Endothelial cell of umbilical vein (primary cell): ENCODE data around the gene C14orf180. TPM values are rescaled to one million over a fixed set of nuclear protein-coding genes. Genes with fewer than 3 reads are reported as not detected.

Source experiments
- BruUV-seq: library from RNA; stranded (reverse); fragments of 400-500 nt; replicated peaks from 2 replicates; lab custom pipeline; 2021; lab: Mats Ljungman, UMichigan
- CTCF ChIA-PET: fragments of 300-600, 350-600 bp; sonication (Branson Sonifier 250); formaldehyde crosslinking; loops from one replicate; lab custom pipeline; 2021; ENCODE audit warnings: antibody characterized with exemption, inconsistent platforms; lab: Charles Lee
- POLR2A ChIA-PET: fragments of 300-600, 350-600 bp; sonication (Branson Sonifier 250); formaldehyde crosslinking; loops from one replicate; lab custom pipeline; 2021; ENCODE audit warnings: antibody characterized with exemption, inconsistent platforms; lab: Charles Lee
- DNase-seq: peaks from one replicate; pipeline ENCODE4 v3.0.0-alpha.2; 2011; ENCODE audit warnings: low read depth, low spot score
- FAIRE-seq: peaks from 2 replicates; lab custom pipeline; 2011; peaks lifted over from hg19 to GRCh38; lab: Jason Lieb, UNC
- H2AFZ ChIP-seq: 2 replicates; pipeline ENCODE4 v1.6.0; 2012; ENCODE audit warnings: low read depth, low read length, control low read depth, inconsistent platforms
- H3K27ac ChIP-seq: 2 replicates; pipeline ENCODE4 v1.5.1; 2011; ENCODE audit warnings: low read depth, mild to moderate bottlenecking, control low read depth, low read length, moderate library complexity; ENCODE audit not compliant: insufficient read depth
- H3K27me3 ChIP-seq, 2 experiments: 2 replicates each; pipeline versions ENCODE4 v1.6.0 to v1.6.1; 2011; ENCODE audit warnings: low read length in 2 of 2, mixed read lengths in 1 of 2; ENCODE audit not compliant: control insufficient read depth in 2 of 2, insufficient read depth in 2 of 2
- H3K36me3 ChIP-seq, 2 experiments: 2 replicates in 1 of 2; 3 replicates in 1 of 2; pipeline ENCODE4 v1.5.1; 2011; ENCODE audit warnings: low read length in 2 of 2, mild to moderate bottlenecking in 1 of 2, moderate library complexity in 1 of 2; ENCODE audit not compliant: control insufficient read depth in 2 of 2, insufficient read depth in 2 of 2; ENCODE audit errors: extremely low read depth in 1 of 2
- H3K4me1 ChIP-seq: 3 replicates; pipeline ENCODE4 v1.5.1; 2011; ENCODE audit warnings: mild to moderate bottlenecking, low read length; ENCODE audit not compliant: control insufficient read depth, insufficient read depth; ENCODE audit errors: extremely low read depth
- H3K4me2 ChIP-seq: 2 replicates; pipeline ENCODE4 v1.6.1; 2011; ENCODE audit warnings: low read length, control low read depth, mixed read lengths; ENCODE audit not compliant: insufficient read depth
- H3K4me3 ChIP-seq, 3 experiments: fragments of 200-600 bp in 1 of 3; sonication (generic), shearing (Covaris generic) in 1 of 3; replicated peaks in 1 of 3; 2 replicates each; pipeline ENCODE4 v1.5.1; 2011 to 2016; ENCODE audit warnings: control low read depth in 3 of 3, low read length in 3 of 3, mild to moderate bottlenecking in 2 of 3, inconsistent platforms in 1 of 3, low read depth in 1 of 3, moderate library complexity in 1 of 3; ENCODE audit not compliant: insufficient read depth in 1 of 3
- H3K79me2 ChIP-seq: 2 replicates; pipeline ENCODE4 v1.6.0; 2012; ENCODE audit warnings: low read length, inconsistent platforms; ENCODE audit not compliant: control insufficient read depth, insufficient read depth
- H3K9ac ChIP-seq: replicated peaks from 2 replicates; pipeline ENCODE3; 2011; ENCODE audit warnings: low read length, control low read depth; ENCODE audit not compliant: insufficient read depth; ENCODE audit errors: extremely low read depth
- H3K9me1 ChIP-seq: replicated peaks from 3 replicates; pipeline ENCODE4 v1.6.0; 2011; ENCODE audit warnings: mild to moderate bottlenecking, low read length; ENCODE audit not compliant: control insufficient read depth, insufficient read depth; ENCODE audit errors: extremely low read depth
- H3K9me3 ChIP-seq: replicated peaks from 2 replicates; pipeline ENCODE4 v1.5.1; 2012; ENCODE audit warnings: low read length, inconsistent platforms; ENCODE audit not compliant: control insufficient read depth, insufficient read depth
- H4K20me1 ChIP-seq: replicated peaks from 2 replicates; pipeline ENCODE3; 2011; ENCODE audit warnings: mild to moderate bottlenecking, low read length; ENCODE audit not compliant: control insufficient read depth, insufficient read depth; ENCODE audit errors: extremely low read depth
- EZH2 ChIP-seq: IDR thresholded peaks from 2 replicates; pipeline ENCODE4 v1.6.1; 2012; ENCODE audit warnings: borderline replicate concordance, low read depth, mild to moderate bottlenecking, moderate library complexity, low read length, inconsistent platforms; ENCODE audit not compliant: severe bottlenecking
- FOS ChIP-seq: IDR thresholded peaks from 2 replicates; pipeline ENCODE4 v1.6.1; 2011; ENCODE audit warnings: mild to moderate bottlenecking, low read length, moderate library complexity, borderline replicate concordance; ENCODE audit not compliant: insufficient read depth
- GATA2 ChIP-seq: IDR thresholded peaks from 2 replicates; pipeline ENCODE4 v1.7.0; 2011; ENCODE audit warnings: low read depth, mild to moderate bottlenecking, moderate library complexity, mixed read lengths, low read length; ENCODE audit not compliant: insufficient read length, insufficient read depth
- JUN ChIP-seq: IDR thresholded peaks from 2 replicates; pipeline ENCODE4 v1.6.1; 2011; ENCODE audit warnings: borderline replicate concordance, low read depth; ENCODE audit not compliant: insufficient read length, insufficient read depth
- MYC ChIP-seq: IDR thresholded peaks from one replicate; pipeline ENCODE4 v1.6.1; 2011; ENCODE audit warnings: mild to moderate bottlenecking, low read depth, low read length
- POLR2A ChIP-seq: IDR thresholded peaks from 2 replicates; pipeline ENCODE4 v1.6.1; 2012; ENCODE audit warnings: low read depth, mild to moderate bottlenecking, control low read depth, low read length
- POLR2AphosphoS5 ChIP-seq: IDR thresholded peaks from 2 replicates; pipeline ENCODE4 v1.6.1; 2012; ENCODE audit warnings: low read depth, mild to moderate bottlenecking, control low read depth, low read length, moderate library complexity; ENCODE audit not compliant: insufficient read depth
- dilution Hi-C: fragments of 300-500 bp; cut with MboI; formaldehyde crosslinking; loops from one replicate; pipeline ENCODE4 v1.15.0; 2019; ENCODE audit warnings: low sequenced_read_pairs; ENCODE audit not compliant: extremely low pct_ligation_motif_present
- intact Hi-C: fragments of 100-400 bp; cut with micrococcal nuclease; formaldehyde crosslinking; loops from one replicate; pipeline ENCODE4 v1.10.0; 2022
- polyA plus RNA-seq, 4 experiments: library from polyadenylated mRNA; depleted of rRNA in 3 of 4; stranded (reverse) in 3 of 4; unstranded in 1 of 4; fragments of >200 nt; gene quantifications; 2 replicates each; pipeline versions ENCODE4 v1.2.1 to v1.2.3, GENCODE V29; 2011 to 2012; ENCODE audit warnings: missing spikeins in 1 of 4
- total RNA-seq: library from RNA; stranded (reverse); gene quantifications from 2 replicates; pipeline ENCODE4 v1.2.3, GENCODE V29; 2021
- TF ChIP-seq, protein P1 (sequence below): IDR thresholded peaks from 2 replicates; pipeline ENCODE4 v1.6.1; 2011; ENCODE audit not compliant: insufficient read depth, insufficient read length
- TF ChIP-seq, protein P2 (sequence below), 2 donors: IDR thresholded peaks; 1 replicate in 1 of 2; 2 replicates in 1 of 2; pipeline ENCODE4 v1.5.1; 2011; ENCODE audit warnings: low read length in 2 of 2, mild to moderate bottlenecking in 2 of 2, moderate library complexity in 2 of 2, control low read depth in 1 of 2, inconsistent platforms in 1 of 2, low read depth in 1 of 2; ENCODE audit not compliant: insufficient read depth in 1 of 2; ENCODE audit errors: extremely low read depth in 1 of 2

Gene C14orf180
- total and polyA plus RNA-seq, 2 donors (not counting 3 experiments of a cell fraction or from before 2014, with no cell fraction given), result not detected

DNA sequence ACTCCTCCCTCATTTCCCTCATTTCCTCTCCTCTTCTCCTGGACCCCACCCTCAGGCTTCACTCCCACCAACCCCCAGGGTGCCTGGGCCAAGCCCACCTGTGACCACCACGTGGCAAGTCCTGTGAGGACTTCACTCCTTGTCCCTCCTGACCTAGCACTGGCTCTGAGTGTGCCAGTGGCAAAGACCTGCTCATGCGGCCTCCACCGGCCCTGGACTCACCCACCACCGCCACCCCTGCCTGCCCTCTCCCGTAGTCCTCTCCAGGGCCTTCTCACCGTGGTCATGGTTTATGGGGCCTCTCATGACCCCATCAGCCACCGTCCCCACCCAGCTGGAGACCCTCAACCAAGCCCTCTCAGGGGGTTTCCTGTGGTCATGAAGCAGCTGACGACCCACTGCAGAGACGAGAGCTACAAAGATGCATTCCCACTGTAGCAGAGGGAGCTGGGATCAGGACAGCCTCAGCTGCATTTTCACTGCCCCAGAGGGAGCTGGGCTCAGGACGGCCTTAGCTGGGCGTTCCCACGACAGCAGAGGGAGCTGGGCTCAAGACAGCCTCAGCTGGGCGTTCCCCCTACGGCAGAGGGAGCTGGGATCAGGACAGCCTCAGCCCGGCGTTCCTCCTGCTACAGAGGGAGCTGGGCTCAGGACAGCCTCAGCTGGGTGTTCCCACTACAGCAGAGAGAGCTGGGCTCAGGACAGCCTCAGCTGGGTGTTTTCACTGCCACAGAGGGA, 3.2 kb upstream of the C14orf180 start:
- no peak for TF ChIP-seq FOS
- no peak for TF ChIP-seq POLR2AphosphoS5
- no peak for TF ChIP-seq POLR2A
- no peak for TF ChIP-seq JUN
- TF ChIP-seq, protein P1, sequence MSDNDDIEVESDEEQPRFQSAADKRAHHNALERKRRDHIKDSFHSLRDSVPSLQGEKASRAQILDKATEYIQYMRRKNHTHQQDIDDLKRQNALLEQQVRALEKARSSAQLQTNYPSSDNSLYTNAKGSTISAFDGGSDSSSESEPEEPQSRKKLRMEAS, result no peak
- no peaks in the 10 kb centered on the region for H3K79me2 ChIP-seq
- H3K36me3 ChIP-seq, result no peaks in the 10 kb centered on the region
- H3K9me1 ChIP-seq, result no peaks in the 10 kb centered on the region
- no peak overlapping the region for H2AFZ ChIP-seq
- POLR2A ChIA-PET, result no interaction called here
- dilution Hi-C loops (no loop called here), intact Hi-C loops (no loop called here)
- no peaks in the 10 kb centered on the region for H3K9me3 ChIP-seq
- no peak for DNase-seq
- H4K20me1 ChIP-seq, result no peaks in the 10 kb centered on the region
- no TSS peak for BruUV-seq
- H3K27ac ChIP-seq, result no peak overlapping the region
- H3K4me2 ChIP-seq, result no peak overlapping the region
- CTCF ChIA-PET, result interaction anchor here (0.8 to 1.5 kb wide), 2 partner anchors 12 to 64 kb away, joined by 3 to 10 read pairs; no protein-coding TSS in a partner anchor
- no peak for FAIRE-seq
- H3K27me3 ChIP-seq, result no peaks in the 10 kb centered on the region
- no peak overlapping the region for H3K9ac ChIP-seq
- no peak overlapping the region for H3K4me3 ChIP-seq
- no peaks in the 10 kb centered on the region for H3K4me1 ChIP-seq

DNA sequence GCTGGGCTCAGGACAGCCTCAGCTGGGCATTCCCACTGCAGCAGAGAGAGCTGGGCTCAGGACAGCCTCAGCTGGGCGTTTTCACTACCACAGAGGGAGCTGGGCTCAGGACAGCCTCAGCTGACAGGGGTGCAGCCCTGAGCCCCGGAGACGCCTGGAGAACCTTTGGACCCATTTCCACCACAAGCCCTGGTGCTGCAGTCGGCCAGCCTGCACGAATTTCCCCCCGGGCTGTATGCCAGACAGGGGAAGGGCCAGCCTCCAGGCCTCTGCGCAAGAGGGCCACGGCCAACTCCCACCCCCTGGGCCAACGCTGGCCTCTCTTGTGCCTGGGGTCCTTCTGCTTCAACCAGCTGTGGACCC, 2.6 kb upstream of the C14orf180 start:
- no peak overlapping the region for H3K27ac ChIP-seq
- H3K4me3 ChIP-seq, result no peak overlapping the region
- no peak for FAIRE-seq
- ChIA-PET CTCF (interaction anchor here (0.8 to 1.5 kb wide), 2 partner anchors 13 to 63 kb away, joined by 3 to 10 read pairs; no protein-coding TSS in a partner anchor), POLR2A (no interaction called here)
- H3K79me2 ChIP-seq, result no peaks in the 10 kb centered on the region
- no peak overlapping the region for H3K9ac ChIP-seq
- DNase-seq, result no peak
- no peaks in the 10 kb centered on the region for H3K36me3 ChIP-seq
- H3K9me3 ChIP-seq, result no peaks in the 10 kb centered on the region
- no peaks in the 10 kb centered on the region for H3K9me1 ChIP-seq
- dilution Hi-C loops, result no loop called here
- no peak for TF ChIP-seq POLR2AphosphoS5
- TF ChIP-seq FOS, result no peak
- TF ChIP-seq EZH2, result no peak
- TF ChIP-seq JUN, result no peak
- TF ChIP-seq, protein P2, sequence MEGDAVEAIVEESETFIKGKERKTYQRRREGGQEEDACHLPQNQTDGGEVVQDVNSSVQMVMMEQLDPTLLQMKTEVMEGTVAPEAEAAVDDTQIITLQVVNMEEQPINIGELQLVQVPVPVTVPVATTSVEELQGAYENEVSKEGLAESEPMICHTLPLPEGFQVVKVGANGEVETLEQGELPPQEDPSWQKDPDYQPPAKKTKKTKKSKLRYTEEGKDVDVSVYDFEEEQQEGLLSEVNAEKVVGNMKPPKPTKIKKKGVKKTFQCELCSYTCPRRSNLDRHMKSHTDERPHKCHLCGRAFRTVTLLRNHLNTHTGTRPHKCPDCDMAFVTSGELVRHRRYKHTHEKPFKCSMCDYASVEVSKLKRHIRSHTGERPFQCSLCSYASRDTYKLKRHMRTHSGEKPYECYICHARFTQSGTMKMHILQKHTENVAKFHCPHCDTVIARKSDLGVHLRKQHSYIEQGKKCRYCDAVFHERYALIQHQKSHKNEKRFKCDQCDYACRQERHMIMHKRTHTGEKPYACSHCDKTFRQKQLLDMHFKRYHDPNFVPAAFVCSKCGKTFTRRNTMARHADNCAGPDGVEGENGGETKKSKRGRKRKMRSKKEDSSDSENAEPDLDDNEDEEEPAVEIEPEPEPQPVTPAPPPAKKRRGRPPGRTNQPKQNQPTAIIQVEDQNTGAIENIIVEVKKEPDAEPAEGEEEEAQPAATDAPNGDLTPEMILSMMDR (IDR thresholded peaks at IDR 0.05; ENCODE audit: extremely low read depth in 1 of 2, insufficient read depth in 1 of 2, low read depth in 1 of 2, low read length in 2 of 2), result no peak
- no peak for TF ChIP-seq GATA2
- no peak for TF ChIP-seq MYC
- TF ChIP-seq, protein P1, result no peak
- no peak for TF ChIP-seq POLR2A
- no TSS peak for BruUV-seq
- H3K4me2 ChIP-seq, result no peak overlapping the region
- H4K20me1 ChIP-seq, result no peaks in the 10 kb centered on the region
- H3K4me1 ChIP-seq, result no peaks in the 10 kb centered on the region
- no peaks in the 10 kb centered on the region for H3K27me3 ChIP-seq
- no peak overlapping the region for H2AFZ ChIP-seq
- intact Hi-C loops, result no loop called here
